ENCODE results near the gene EPX. TPM values are rescaled to one million over a fixed set of nuclear protein-coding genes. Genes with fewer than 3 reads are reported as not detected.

The EPX gene
- total and polyA plus RNA-seq, 4 donors, result 0.14 to 0.96 TPM; not detected in 2

GRCh38 chr17:58147930-58148434 lies 44.5 kb upstream of the EPX start, which contains the start of gene OR4D1:
TSS of gene OR4D1 (plus strand) at chr17:58148384. CDS start at chr17:58155154, 6,770 bp downstream.
- peaks cover 0 to 17% (median 0%) of the 10 kb centered on the region in 4 donors for H3K9me3 ChIP-seq (ENCODE audit: control insufficient read depth in 4 of 4, insufficient read depth in 3 of 4, low read length in 3 of 4)
- peaks cover 0 to 30% (median 10%) of the 10 kb centered on the region in 3 donors for H3K27me3 ChIP-seq (ENCODE audit: control insufficient read depth in 3 of 3, insufficient read depth in 3 of 3, low read length in 2 of 3)
- no peak for TF ChIP-seq CTCF (IDR thresholded peaks at IDR 0.05; ENCODE audit: control extremely low read depth, extremely low read depth)
- no peak for DNase-seq
- no peak within 1 kb of the TSS for H3K4me3 ChIP-seq
- H3K9ac ChIP-seq (ENCODE audit: insufficient read depth in 1 of 2, low read length in 2 of 2), result no peak within 1 kb of the TSS
- no peak for ATAC-seq (ENCODE audit: insufficient read depth, low FRiP score)
- peaks cover 0 to 3% (median 0%) of the 10 kb centered on the region in 5 donors for H3K4me1 ChIP-seq (ENCODE audit: control insufficient read depth in 5 of 5, insufficient read depth in 5 of 5, low read length in 5 of 5)
- 62 to 73% methylated on average over 1 of the region's 1 CpG for WGBS, 2 donors
- no peak within 1 kb of the TSS for H3K27ac ChIP-seq (ENCODE audit: low read depth in 1 of 2, low read length in 1 of 2)
- H3K36me3 ChIP-seq (ENCODE audit: control insufficient read depth in 4 of 4, insufficient read depth in 4 of 4, low read length in 4 of 4), result no peaks in the 10 kb centered on the region

GRCh38 chr17:58148609-58149008 lies 43.9 kb upstream of the EPX start:
- WGBS, 2 donors, result 87 to 88% methylated on average over 3 of the region's 3 CpGs
- no peak for ATAC-seq (ENCODE audit: insufficient read depth, low FRiP score)
- peaks cover 0 to 17% (median 0%) of the 10 kb centered on the region in 4 donors for H3K9me3 ChIP-seq (ENCODE audit: control insufficient read depth in 4 of 4, insufficient read depth in 3 of 4, low read length in 3 of 4)
- no peak overlapping the region for H3K9ac ChIP-seq (ENCODE audit: insufficient read depth in 1 of 2, low read length in 2 of 2)
- H3K27me3 ChIP-seq (ENCODE audit: control insufficient read depth in 3 of 3, insufficient read depth in 3 of 3, low read length in 2 of 3), result peaks cover 0 to 32% (median 10%) of the 10 kb centered on the region in 3 donors
- DNase-seq, result no peak
- H3K27ac ChIP-seq (ENCODE audit: low read depth in 1 of 2, low read length in 1 of 2), result no peak overlapping the region
- H3K4me1 ChIP-seq (ENCODE audit: control insufficient read depth in 5 of 5, insufficient read depth in 5 of 5, low read length in 5 of 5), result peaks cover 0 to 3% (median 0%) of the 10 kb centered on the region in 5 donors
- no peak overlapping the region for H3K4me3 ChIP-seq
- H3K36me3 ChIP-seq (ENCODE audit: control insufficient read depth in 4 of 4, insufficient read depth in 4 of 4, low read length in 4 of 4), result no peaks in the 10 kb centered on the region
- no peak for TF ChIP-seq CTCF (IDR thresholded peaks at IDR 0.05; ENCODE audit: control extremely low read depth, extremely low read depth)

- no peak overlapping the region for H3K9ac ChIP-seq (ENCODE audit: insufficient read depth in 1 of 2, low read length in 2 of 2)
- TF ChIP-seq CTCF (IDR thresholded peaks at IDR 0.05; ENCODE audit: control extremely low read depth, extremely low read depth), result no peak
- no peak overlapping the region for H3K27ac ChIP-seq (ENCODE audit: low read depth in 1 of 2, low read length in 1 of 2)
- ATAC-seq (ENCODE audit: insufficient read depth, low FRiP score), result no peak
- 58 to 62% methylated on average over 6 of the region's 6 CpGs for WGBS, 2 donors
- H3K27me3 ChIP-seq (ENCODE audit: control insufficient read depth in 3 of 3, insufficient read depth in 3 of 3, low read length in 2 of 3), result peaks cover 0 to 49% (median 18%) of the 10 kb centered on the region in 3 donors
- no peak overlapping the region for H3K4me3 ChIP-seq
- H3K4me1 ChIP-seq (ENCODE audit: control insufficient read depth in 5 of 5, insufficient read depth in 5 of 5, low read length in 5 of 5), result peaks cover 0 to 3% (median 0%) of the 10 kb centered on the region in 5 donors
- peaks cover 0 to 4% (median 0%) of the 10 kb centered on the region in 4 donors for H3K9me3 ChIP-seq (ENCODE audit: control insufficient read depth in 4 of 4, insufficient read depth in 3 of 4, low read length in 3 of 4)
- no peaks in the 10 kb centered on the region for H3K36me3 ChIP-seq (ENCODE audit: control insufficient read depth in 4 of 4, insufficient read depth in 4 of 4, low read length in 4 of 4)
- DNase-seq, result no peak
Measured at GRCh38 chr17:58150394-58150793, 42.1 kb upstream of the EPX start.

- no peak overlapping the region for H3K27ac ChIP-seq (ENCODE audit: low read depth in 1 of 2, low read length in 1 of 2)
- no peak for ATAC-seq (ENCODE audit: insufficient read depth, low FRiP score)
- DNase-seq, result no peak
- H3K9ac ChIP-seq (ENCODE audit: insufficient read depth in 1 of 2, low read length in 2 of 2), result no peak overlapping the region
- TF ChIP-seq CTCF (IDR thresholded peaks at IDR 0.05; ENCODE audit: control extremely low read depth, extremely low read depth), result no peak
- peaks cover 0 to 68% (median 31%) of the 10 kb centered on the region in 3 donors for H3K27me3 ChIP-seq (ENCODE audit: control insufficient read depth in 3 of 3, insufficient read depth in 3 of 3, low read length in 2 of 3)
- H3K4me1 ChIP-seq (ENCODE audit: control insufficient read depth in 5 of 5, insufficient read depth in 5 of 5, low read length in 5 of 5), result peaks cover 0 to 10% (median 0%) of the 10 kb centered on the region in 5 donors
- H3K4me3 ChIP-seq, result no peak overlapping the region
- no peaks in the 10 kb centered on the region for H3K9me3 ChIP-seq (ENCODE audit: control insufficient read depth in 4 of 4, insufficient read depth in 3 of 4, low read length in 3 of 4)
- 8 to 39% methylated on average over 2 of the region's 2 CpGs for WGBS, 2 donors
- H3K36me3 ChIP-seq (ENCODE audit: control insufficient read depth in 4 of 4, insufficient read depth in 4 of 4, low read length in 4 of 4), result no peaks in the 10 kb centered on the region
Measured at GRCh38 chr17:58153046-58153445, 39.5 kb upstream of the EPX start.
